ENCODE data around the gene FAM163B. TPM values are rescaled to one million over a fixed set of nuclear protein-coding genes. Genes with fewer than 3 reads are reported as not detected.

The FAM163B gene
- polyA plus RNA-seq, 1 of the 3 experiments (the other 2 are of a cell fraction) = 0.05 TPM

DNA sequence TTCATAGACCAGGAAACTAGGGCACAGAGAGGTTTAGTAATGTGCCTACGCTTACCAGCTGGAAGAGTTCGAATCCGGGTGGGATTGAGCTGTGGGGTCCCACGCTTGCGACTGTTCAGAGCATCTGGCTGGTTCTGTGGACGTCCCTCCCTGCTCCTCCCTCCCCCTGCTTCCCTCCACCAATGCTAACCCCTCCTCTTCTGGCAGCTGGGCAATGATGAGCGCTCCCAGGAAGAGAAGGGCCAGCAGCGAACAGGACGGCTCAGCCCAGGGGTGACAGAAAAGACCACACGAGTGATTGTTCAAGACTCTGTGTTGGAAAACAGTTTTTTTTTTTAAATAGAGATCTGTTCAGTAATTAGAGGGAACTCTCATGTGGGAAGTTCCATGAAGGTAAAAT, 6.9 kb downstream of the FAM163B start:
- peaks cover 0 to 58% of the 10 kb centered on the region in 2 experiments; a peak in 1 of 4 replicates for H3K4me1 ChIP-seq (ENCODE audit: control insufficient read depth in 1 of 2, insufficient read depth in 2 of 2, low read depth in 1 of 2, low read length in 1 of 2)
- WGBS (ENCODE audit: low lambda C conversion rate) = 52% methylated on average over 10 of the region's 10 CpGs
- DNase-seq = no peak
- no peak overlapping the region for H2AFZ ChIP-seq (ENCODE audit: low read depth)
- H3K9ac ChIP-seq = no peak overlapping the region
- TF ChIP-seq MEF2A (IDR thresholded peaks at IDR 0.05; ENCODE audit: borderline replicate concordance, low read depth) (no peak), POLR2AphosphoS5 (IDR thresholded peaks at IDR 0.05; ENCODE audit: low read depth, low read length) (no peak), NRF1 (IDR thresholded peaks at IDR 0.05; ENCODE audit: low read depth, low read length) (no peak), GATA2 (CRISPR knock-in tag; IDR thresholded peaks at IDR 0.05) (no peak), SMC3 (IDR thresholded peaks at IDR 0.05; ENCODE audit: low read depth, low read length) (no peak), YY1 (IDR thresholded peaks at IDR 0.05; ENCODE audit: low read depth) (no peak), JUND (IDR thresholded peaks at IDR 0.05) (no peak), TCF12 (IDR thresholded peaks at IDR 0.05) (no peak)
- TF ChIP-seq, protein P1, sequence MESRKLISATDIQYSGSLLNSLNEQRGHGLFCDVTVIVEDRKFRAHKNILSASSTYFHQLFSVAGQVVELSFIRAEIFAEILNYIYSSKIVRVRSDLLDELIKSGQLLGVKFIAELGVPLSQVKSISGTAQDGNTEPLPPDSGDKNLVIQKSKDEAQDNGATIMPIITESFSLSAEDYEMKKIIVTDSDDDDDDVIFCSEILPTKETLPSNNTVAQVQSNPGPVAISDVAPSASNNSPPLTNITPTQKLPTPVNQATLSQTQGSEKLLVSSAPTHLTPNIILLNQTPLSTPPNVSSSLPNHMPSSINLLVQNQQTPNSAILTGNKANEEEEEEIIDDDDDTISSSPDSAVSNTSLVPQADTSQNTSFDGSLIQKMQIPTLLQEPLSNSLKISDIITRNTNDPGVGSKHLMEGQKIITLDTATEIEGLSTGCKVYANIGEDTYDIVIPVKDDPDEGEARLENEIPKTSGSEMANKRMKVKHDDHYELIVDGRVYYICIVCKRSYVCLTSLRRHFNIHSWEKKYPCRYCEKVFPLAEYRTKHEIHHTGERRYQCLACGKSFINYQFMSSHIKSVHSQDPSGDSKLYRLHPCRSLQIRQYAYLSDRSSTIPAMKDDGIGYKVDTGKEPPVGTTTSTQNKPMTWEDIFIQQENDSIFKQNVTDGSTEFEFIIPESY (IDR thresholded peaks at IDR 0.05; ENCODE audit: borderline replicate concordance, low read depth) = no peak
- TF ChIP-seq, protein P2, sequence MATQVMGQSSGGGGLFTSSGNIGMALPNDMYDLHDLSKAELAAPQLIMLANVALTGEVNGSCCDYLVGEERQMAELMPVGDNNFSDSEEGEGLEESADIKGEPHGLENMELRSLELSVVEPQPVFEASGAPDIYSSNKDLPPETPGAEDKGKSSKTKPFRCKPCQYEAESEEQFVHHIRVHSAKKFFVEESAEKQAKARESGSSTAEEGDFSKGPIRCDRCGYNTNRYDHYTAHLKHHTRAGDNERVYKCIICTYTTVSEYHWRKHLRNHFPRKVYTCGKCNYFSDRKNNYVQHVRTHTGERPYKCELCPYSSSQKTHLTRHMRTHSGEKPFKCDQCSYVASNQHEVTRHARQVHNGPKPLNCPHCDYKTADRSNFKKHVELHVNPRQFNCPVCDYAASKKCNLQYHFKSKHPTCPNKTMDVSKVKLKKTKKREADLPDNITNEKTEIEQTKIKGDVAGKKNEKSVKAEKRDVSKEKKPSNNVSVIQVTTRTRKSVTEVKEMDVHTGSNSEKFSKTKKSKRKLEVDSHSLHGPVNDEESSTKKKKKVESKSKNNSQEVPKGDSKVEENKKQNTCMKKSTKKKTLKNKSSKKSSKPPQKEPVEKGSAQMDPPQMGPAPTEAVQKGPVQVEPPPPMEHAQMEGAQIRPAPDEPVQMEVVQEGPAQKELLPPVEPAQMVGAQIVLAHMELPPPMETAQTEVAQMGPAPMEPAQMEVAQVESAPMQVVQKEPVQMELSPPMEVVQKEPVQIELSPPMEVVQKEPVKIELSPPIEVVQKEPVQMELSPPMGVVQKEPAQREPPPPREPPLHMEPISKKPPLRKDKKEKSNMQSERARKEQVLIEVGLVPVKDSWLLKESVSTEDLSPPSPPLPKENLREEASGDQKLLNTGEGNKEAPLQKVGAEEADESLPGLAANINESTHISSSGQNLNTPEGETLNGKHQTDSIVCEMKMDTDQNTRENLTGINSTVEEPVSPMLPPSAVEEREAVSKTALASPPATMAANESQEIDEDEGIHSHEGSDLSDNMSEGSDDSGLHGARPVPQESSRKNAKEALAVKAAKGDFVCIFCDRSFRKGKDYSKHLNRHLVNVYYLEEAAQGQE (IDR thresholded peaks at IDR 0.05; ENCODE audit: low read depth, low read length) = no peak
- TF ChIP-seq, protein P3, sequence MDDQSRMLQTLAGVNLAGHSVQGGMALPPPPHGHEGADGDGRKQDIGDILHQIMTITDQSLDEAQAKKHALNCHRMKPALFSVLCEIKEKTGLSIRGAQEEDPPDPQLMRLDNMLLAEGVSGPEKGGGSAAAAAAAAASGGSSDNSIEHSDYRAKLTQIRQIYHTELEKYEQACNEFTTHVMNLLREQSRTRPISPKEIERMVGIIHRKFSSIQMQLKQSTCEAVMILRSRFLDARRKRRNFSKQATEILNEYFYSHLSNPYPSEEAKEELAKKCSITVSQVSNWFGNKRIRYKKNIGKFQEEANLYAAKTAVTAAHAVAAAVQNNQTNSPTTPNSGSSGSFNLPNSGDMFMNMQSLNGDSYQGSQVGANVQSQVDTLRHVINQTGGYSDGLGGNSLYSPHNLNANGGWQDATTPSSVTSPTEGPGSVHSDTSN (IDR thresholded peaks at IDR 0.05) = no peak
- H3K79me2 ChIP-seq (ENCODE audit: insufficient read depth) = no peaks in the 10 kb centered on the region
- ChIA-PET CTCF (interaction anchor here (2.1 to 10.4 kb wide), 4 partner anchors 9 to 33 kb away, joined by 5 to 102 read pairs (median 18); partner anchors contain the start of gene DBH), POLR2A (interaction anchor here (0.9 to 18.3 kb wide), 3 partner anchors 9 to 35 kb away, joined by 3 to 261 read pairs (median 4); partner anchors contain the start of gene DBH)
- peak overlapping the region in 1 of 2 experiments; percentile 58; a peak in 2 of 4 replicates for H3K27ac ChIP-seq (ENCODE audit: low read depth in 2 of 2, low read length in 1 of 2)
- H3K36me3 ChIP-seq (replicated peaks in 1 of 2; ENCODE audit: control insufficient read depth in 1 of 2, insufficient read depth in 2 of 2, low read length in 1 of 2) = no peaks in the 10 kb centered on the region
- no peaks in the 10 kb centered on the region for H3F3A ChIP-seq (replicated peaks; ENCODE audit: insufficient read depth)
- H4K20me1 ChIP-seq (ENCODE audit: insufficient read depth) = no peaks in the 10 kb centered on the region
- H3K9me2 ChIP-seq = no peaks in the 10 kb centered on the region
- H3K4me3 ChIP-seq (ENCODE audit: low read depth in 2 of 2, low read length in 1 of 2) = no peak overlapping the region
- H3K4me2 ChIP-seq = no peak overlapping the region
- 0 out of 2 replicates have a peak, but pooled peaks cover 5% of the 10 kb centered on the region for H3K9me3 ChIP-seq
- peaks cover 11% of the 10 kb centered on the region for H3K27me3 ChIP-seq (ENCODE audit: insufficient read depth)

All from SK-N-SH (cell line).